GM13977 (cell line): ENCODE data around the gene CASP4.

ENCODE experiments used
- DNase-seq: peaks from one replicate; pipeline ENCODE4 v3.0.0; 2012; ENCODE audit warnings: low spot score
- in situ Hi-C: fragments of 300-500 bp; cut with MboI; formaldehyde crosslinking; loops from one replicate; pipeline ENCODE4 v1.12.0; 2022; ENCODE audit warnings: low sequenced_read_pairs, low pct_unique_long_range_greater_than_20kb, mixed read lengths, inconsistent platforms; ENCODE audit not compliant: unreplicated experiment
- TF ChIP-seq, protein P1 (sequence below): IDR thresholded peaks from 2 replicates; pipeline ENCODE4 v1.5.1; 2012; ENCODE audit warnings: mild to moderate bottlenecking, control low read depth; ENCODE audit not compliant: insufficient read depth; ENCODE audit errors: extremely low read depth, missing control alignments

CASP4 gene

GRCh38 chr11:105000167-105000566 is 31.8 kb upstream of the CASP4 start:
- DNase-seq = no peak
- TF ChIP-seq, protein P1, sequence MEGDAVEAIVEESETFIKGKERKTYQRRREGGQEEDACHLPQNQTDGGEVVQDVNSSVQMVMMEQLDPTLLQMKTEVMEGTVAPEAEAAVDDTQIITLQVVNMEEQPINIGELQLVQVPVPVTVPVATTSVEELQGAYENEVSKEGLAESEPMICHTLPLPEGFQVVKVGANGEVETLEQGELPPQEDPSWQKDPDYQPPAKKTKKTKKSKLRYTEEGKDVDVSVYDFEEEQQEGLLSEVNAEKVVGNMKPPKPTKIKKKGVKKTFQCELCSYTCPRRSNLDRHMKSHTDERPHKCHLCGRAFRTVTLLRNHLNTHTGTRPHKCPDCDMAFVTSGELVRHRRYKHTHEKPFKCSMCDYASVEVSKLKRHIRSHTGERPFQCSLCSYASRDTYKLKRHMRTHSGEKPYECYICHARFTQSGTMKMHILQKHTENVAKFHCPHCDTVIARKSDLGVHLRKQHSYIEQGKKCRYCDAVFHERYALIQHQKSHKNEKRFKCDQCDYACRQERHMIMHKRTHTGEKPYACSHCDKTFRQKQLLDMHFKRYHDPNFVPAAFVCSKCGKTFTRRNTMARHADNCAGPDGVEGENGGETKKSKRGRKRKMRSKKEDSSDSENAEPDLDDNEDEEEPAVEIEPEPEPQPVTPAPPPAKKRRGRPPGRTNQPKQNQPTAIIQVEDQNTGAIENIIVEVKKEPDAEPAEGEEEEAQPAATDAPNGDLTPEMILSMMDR = no peak
- in situ Hi-C loops = no loop called here

- in situ Hi-C loops = no loop called here
- TF ChIP-seq, protein P1 = no peak
- no peak for DNase-seq
These were observed 31.3 kb upstream of the CASP4 start for GRCh38 chr11:104999721-105000120.

DNA sequence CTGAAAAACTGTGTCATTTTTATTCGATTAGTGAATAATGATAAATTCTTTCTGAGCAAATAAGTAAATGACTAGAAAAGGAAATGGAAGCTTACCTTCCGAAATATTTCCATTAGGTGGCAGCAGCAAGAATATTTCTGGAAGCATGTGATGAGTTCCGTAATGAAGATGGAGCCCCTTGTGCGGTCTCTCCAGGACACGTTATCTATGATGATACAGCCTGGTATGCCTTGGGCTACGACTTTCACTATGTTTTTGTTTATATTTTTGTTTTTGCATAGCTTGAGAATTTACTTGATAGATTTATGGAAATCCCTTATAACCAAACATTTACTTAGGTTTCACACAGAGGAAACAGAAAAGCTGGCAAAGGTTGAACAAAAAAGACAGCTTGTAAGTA is 28.9 kb upstream of the CASP4 start:
- DNase-seq = no peak
- in situ Hi-C loops = no loop called here
- TF ChIP-seq, protein P1 = no peak

DNA sequence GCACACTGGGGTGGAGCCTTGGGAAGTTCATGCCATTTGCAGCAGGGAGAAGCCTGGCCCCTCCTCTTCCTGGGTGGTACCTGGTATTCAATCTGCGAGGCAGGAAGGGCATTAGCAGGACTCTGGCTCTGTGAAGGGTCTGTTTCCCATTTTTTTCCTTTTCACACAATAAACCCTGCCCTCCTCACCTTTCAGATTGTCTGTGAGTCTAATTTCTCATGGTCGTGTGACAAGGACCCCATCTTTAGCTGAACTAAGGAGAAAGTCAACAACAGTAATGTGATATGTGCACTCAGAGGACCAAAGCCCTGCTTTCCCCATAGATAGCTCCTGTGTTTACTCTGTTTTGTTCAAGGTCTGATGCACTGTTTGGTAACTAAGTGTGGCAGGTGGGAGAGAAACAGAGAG is 26.6 kb upstream of the CASP4 start:
- TF ChIP-seq, protein P1 = no peak
- DNase-seq = no peak
- in situ Hi-C loops = no loop called here

DNA sequence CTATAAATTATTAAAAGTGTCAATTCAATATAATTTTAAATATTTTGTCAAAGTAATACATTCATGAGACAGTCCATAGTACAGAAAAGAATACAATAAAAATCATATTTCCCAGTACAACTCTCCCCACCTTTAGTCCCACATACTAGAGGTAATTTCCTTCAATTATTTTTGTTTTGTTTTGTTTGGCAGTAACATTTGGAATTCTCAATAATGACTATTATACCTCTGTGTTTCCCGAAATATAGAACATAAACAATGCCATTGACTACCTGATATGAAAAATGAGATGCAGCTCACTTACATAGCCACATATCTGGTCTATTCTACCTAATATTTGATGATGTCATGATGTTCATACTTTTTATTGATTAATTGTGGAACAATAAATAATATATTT is 24.4 kb upstream of the CASP4 start:
- TF ChIP-seq, protein P1 = no peak
- in situ Hi-C loops = no loop called here
- no peak for DNase-seq

GRCh38 chr11:104991994-104992393 is 23.6 kb upstream of the CASP4 start:
- TF ChIP-seq, protein P1 = no peak
- no peak for DNase-seq
- in situ Hi-C loops = no loop called here

DNA sequence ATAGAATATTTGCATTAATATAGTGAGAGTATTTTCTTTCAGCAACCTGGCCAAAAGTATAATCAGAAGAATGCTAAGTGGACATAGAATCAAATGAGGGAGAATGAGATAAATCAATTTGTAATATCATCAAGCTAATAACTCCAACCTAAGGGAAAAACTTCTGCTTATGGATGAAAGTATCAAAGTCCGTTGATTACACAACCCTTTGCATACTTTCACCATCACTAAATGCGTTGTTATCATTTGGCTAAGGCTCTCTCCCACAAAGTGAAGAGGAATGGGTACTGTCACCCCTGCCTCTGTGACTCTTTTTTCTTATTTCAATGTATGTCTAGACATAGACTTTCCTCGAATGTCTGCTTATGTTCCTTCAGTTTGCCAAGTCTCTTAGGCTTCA is 16.4 kb upstream of the CASP4 start:
- in situ Hi-C loops = no loop called here
- DNase-seq = no peak
- TF ChIP-seq, protein P1 = no peak
